ENCODE data around the gene CAMK2G.

Gene CAMK2G

DNA sequence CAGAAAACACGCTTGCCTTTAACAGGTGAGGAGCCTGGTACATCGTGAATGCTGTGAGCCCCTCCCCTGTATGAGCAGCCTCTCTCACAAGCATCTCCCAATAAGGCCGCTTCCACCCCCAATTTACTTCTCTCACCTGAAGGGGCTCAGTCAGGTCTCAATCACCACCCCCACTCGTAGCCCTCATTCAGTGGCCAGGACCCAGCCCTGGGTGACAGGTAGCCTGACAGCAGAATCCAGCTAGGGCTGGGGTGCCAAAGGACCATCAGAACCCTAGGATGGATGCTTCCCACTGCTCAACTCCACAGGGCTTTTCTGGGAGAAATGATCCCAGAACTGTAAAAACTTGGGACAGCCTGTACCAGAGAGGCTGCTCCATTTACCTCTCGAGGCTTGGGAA is 56.5 kb downstream of the CAMK2G start:
- TF ChIP-seq, protein P1, sequence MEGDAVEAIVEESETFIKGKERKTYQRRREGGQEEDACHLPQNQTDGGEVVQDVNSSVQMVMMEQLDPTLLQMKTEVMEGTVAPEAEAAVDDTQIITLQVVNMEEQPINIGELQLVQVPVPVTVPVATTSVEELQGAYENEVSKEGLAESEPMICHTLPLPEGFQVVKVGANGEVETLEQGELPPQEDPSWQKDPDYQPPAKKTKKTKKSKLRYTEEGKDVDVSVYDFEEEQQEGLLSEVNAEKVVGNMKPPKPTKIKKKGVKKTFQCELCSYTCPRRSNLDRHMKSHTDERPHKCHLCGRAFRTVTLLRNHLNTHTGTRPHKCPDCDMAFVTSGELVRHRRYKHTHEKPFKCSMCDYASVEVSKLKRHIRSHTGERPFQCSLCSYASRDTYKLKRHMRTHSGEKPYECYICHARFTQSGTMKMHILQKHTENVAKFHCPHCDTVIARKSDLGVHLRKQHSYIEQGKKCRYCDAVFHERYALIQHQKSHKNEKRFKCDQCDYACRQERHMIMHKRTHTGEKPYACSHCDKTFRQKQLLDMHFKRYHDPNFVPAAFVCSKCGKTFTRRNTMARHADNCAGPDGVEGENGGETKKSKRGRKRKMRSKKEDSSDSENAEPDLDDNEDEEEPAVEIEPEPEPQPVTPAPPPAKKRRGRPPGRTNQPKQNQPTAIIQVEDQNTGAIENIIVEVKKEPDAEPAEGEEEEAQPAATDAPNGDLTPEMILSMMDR (IDR thresholded peaks at IDR 0.05; ENCODE audit: insufficient read depth, low read depth, low read length, missing control alignments) = no peak
- H3K4me3 ChIP-seq (ENCODE audit: low read depth, low read length) = no peak overlapping the region
- DNase-seq (ENCODE audit: low read depth) = no peak

DNA sequence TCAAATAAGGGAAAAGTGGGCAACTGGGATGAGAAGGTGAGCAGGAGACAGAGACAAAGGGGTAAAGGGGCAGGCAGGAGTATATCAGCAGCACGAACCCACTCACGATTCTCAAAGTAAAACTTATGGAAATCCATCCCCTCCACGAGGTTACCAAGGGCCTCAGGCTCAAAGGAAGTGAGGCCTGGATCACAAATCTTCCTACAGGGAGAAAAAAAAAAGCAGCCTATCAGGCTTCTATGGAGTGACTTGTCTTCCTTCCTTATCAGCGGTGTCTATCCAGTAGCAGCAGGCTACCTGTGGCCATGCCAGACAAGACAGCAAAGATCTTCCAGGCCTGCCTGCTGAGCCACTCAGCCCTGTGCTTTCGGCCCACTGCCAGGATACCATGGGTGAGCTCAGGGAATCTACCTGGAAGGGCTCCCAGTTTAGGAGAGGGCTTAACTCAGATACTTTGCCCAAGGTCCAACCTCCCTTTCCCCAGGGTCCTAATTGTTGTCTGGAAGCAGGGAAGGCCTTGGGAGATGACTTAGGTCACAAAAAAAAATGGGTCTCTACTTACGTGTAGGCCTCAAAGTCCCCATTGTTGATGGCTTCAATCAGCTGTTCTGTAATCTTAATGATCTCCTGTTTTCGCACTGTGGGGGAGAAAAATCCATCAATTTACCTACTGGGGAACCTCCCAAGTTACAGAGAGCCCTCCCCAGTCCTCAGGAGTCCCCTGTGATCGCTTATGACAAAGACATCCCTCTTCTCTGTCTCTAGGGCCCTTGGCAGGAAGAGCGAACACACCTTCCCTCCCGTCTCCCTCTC is 57.2 kb downstream of the CAMK2G start:
- TF ChIP-seq, protein P1 (IDR thresholded peaks at IDR 0.05; ENCODE audit: insufficient read depth, low read depth, low read length, missing control alignments) = no peak

DNA sequence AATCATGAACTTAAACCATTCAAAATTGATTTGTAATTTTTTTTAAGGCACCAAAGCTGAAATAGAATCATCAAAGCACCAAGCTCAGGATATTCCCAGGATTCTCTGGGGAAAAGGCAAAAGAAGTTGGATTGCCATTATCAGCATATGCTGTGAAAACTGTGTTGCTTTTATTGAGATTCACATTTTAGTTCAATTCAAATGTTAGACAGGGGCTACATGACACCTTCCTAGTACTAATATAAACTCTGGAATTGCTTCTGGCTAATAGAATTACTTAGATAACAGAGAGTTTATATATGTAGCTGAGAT is 58.7 kb downstream of the CAMK2G start:
- DNase-seq (ENCODE audit: low read depth) = no peak
- no peak overlapping the region for H3K4me3 ChIP-seq (ENCODE audit: low read depth, low read length)
- TF ChIP-seq, protein P1 (IDR thresholded peaks at IDR 0.05; ENCODE audit: insufficient read depth, low read depth, low read length, missing control alignments) = no peak

More for the DNA sequence above, 57.2 kb downstream of the CAMK2G start:
- no peak for DNase-seq (ENCODE audit: low read depth)
- no peak overlapping the region for H3K4me3 ChIP-seq (ENCODE audit: low read depth, low read length)

- DNase-seq (ENCODE audit: low read depth) = no peak
- TF ChIP-seq, protein P1 (IDR thresholded peaks at IDR 0.05; ENCODE audit: insufficient read depth, low read depth, low read length, missing control alignments) = peak; percentile 22
- H3K4me3 ChIP-seq (ENCODE audit: low read depth, low read length) = no peak overlapping the region
These were observed 59.2 kb downstream of the CAMK2G start for GRCh38 chr10:73814896-73815718.

DNA sequence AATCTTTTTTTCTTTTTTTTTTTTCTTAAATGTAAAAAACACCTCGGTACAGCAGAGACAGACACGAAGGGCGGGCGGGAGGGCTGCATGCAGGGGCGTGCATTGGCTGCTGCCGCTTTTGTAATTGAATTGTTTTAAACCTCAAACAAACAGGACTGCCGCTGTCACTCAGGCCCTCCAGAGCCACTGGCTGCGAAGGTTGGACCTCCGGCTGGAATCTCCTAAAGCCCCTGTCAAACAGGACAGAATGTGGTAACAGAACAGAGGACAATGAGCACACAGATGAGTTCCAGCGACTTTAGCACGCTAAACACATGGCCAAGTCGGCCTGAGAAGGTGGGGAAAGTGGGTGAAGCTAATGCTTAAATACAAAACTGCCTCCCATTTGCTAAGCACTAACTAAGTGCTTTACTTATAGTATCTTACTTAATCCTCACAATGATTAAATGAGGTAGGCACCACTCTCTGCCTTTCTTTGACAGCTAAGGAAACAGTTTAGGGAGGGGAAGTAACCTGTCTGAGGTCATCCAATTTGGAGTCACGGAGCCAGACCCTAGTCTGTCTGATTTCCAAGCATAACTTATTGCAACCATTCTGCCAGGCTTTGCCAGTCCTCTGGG is 60.0 kb downstream of the CAMK2G start:
- no peak overlapping the region for H3K4me3 ChIP-seq (ENCODE audit: low read depth, low read length)
- no peak for DNase-seq (ENCODE audit: low read depth)
- TF ChIP-seq, protein P1 (IDR thresholded peaks at IDR 0.05; ENCODE audit: insufficient read depth, low read depth, low read length, missing control alignments) = no peak

GRCh38 chr10:73813333-73813732 is 61.0 kb downstream of the CAMK2G start:
- DNase-seq (ENCODE audit: low read depth) = no peak
- TF ChIP-seq, protein P1 (IDR thresholded peaks at IDR 0.05; ENCODE audit: insufficient read depth, low read depth, low read length, missing control alignments) = no peak

More at GRCh38 chr10:73813333-73813732, 61.0 kb downstream of the CAMK2G start:
- H3K4me3 ChIP-seq (ENCODE audit: low read depth, low read length) = no peak overlapping the region

Data from GM12865 (cell line).